Activated T-cell treated with anti-CD3 and anti-CD28 coated beads, Interleukin-2, amount 50 U/mL, for 24 hours (primary cell): ENCODE measurements around the gene CPA5.
"Not testable (repeated sequence)": the region's sequence is repeated elsewhere in the genome, so short reads cannot be mapped to it uniquely, and the experiment has no call there.

Source experiments
- DNase-seq: peaks from one replicate; pipeline ENCODE4 v3.0.0-alpha.2; 2020
- H3K27ac Mint-ChIP-seq: 2 replicates; pipeline ENCODE4 v1.8.0; 2020; ENCODE audit warnings: mild to moderate bottlenecking, mixed read lengths
- H3K27me3 Mint-ChIP-seq: 2 replicates; pipeline ENCODE4 v1.8.0; 2020; ENCODE audit warnings: mixed read lengths
- H3K36me3 Mint-ChIP-seq: 2 replicates; pipeline ENCODE4 v1.8.0; 2020; ENCODE audit warnings: low read depth, mixed read lengths
- H3K4me1 Mint-ChIP-seq: 2 replicates; pipeline ENCODE4 v1.8.0; 2020; ENCODE audit warnings: low read depth, mixed read lengths
- H3K4me3 Mint-ChIP-seq: 2 replicates; pipeline ENCODE4 v1.8.0; 2020; ENCODE audit warnings: mild to moderate bottlenecking, moderate library complexity, mixed read lengths
- H3K9me3 Mint-ChIP-seq: 2 replicates; pipeline ENCODE4 v1.8.0; 2020; ENCODE audit warnings: mixed read lengths

CPA5 gene

GRCh38 chr7:130319541-130319940 is 25.1 kb upstream of the CPA5 start:
- no peaks in the 10 kb centered on the region for H3K27me3 Mint-ChIP-seq
- H3K4me3 Mint-ChIP-seq = no peak overlapping the region
- no peak for DNase-seq
- no peaks in the 10 kb centered on the region for H3K9me3 Mint-ChIP-seq
- peaks cover 2% of the 10 kb centered on the region for H3K4me1 Mint-ChIP-seq
- H3K27ac Mint-ChIP-seq = no peak overlapping the region
- no peaks in the 10 kb centered on the region for H3K36me3 Mint-ChIP-seq

DNA sequence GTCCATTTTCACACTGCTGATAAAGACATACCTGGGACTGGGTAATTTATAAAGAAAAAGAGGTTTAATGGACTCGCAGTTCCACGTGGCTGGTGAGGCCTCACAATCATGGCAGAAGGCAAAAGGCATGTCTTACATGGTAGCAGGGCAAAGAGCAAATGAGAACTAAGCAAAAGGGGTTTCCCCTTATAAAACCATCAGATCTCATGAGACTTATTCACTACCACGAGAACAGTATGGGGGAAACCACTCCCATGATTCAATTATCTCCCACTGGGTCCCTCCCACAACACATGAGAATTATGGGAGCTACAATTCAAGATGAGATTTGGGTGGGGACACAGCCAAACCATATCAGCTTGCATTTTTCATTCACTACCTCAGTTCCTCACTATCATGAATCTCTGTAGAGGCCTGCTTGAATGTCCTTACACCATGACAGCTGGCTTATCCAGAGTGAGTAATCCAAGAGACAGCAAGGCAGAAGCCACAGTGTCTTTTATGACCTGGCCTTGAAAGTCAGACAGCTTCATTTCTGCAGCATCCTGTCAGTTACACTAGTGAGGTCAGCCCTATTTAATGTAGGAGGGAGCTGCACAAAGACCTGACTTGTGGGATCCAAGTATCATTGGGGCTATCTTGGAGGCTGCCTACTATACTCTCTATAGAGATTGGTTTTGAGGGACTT is 22.9 kb upstream of the CPA5 start:
- DNase-seq, H3K36me3 Mint-ChIP-seq, H3K27me3 Mint-ChIP-seq: not testable (repeated sequence)

DNA sequence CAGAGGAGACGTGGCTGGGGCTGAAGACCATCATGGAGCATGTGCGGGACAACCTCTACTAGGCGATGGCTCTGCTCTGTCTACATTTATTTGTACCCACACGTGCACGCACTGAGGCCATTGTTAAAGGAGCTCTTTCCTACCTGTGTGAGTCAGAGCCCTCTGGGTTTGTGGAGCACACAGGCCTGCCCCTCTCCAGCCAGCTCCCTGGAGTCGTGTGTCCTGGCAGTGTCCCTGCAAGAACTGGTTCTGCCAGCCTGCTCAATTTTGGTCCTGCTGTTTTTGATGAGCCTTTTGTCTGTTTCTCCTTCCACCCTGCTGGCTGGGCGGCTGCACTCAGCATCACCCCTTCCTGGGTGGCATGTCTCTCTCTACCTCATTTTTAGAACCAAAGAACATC is 22.0 kb upstream of the CPA5 start:
- Mint-ChIP-seq H3K27ac (no peak overlapping the region), H3K36me3 (no peaks in the 10 kb centered on the region), H3K9me3 (no peaks in the 10 kb centered on the region), H3K4me1 (peaks cover 2% of the 10 kb centered on the region), H3K27me3 (no peaks in the 10 kb centered on the region), H3K4me3 (no peak overlapping the region)
- DNase-seq = no peak

More for the DNA sequence above, 22.9 kb upstream of the CPA5 start:
- H3K27ac Mint-ChIP-seq, H3K4me3 Mint-ChIP-seq, H3K4me1 Mint-ChIP-seq, H3K9me3 Mint-ChIP-seq: not testable (repeated sequence)

- H3K4me3 Mint-ChIP-seq = no peak overlapping the region
- no peak for DNase-seq
- H3K9me3 Mint-ChIP-seq = no peaks in the 10 kb centered on the region
- H3K36me3 Mint-ChIP-seq = no peaks in the 10 kb centered on the region
- no peaks in the 10 kb centered on the region for H3K27me3 Mint-ChIP-seq
- peaks cover 2% of the 10 kb centered on the region for H3K4me1 Mint-ChIP-seq
- H3K27ac Mint-ChIP-seq = no peak overlapping the region
Observed at GRCh38 chr7:130324306-130324943, 20.2 kb upstream of the CPA5 start.

- Mint-ChIP-seq H3K27me3 (no peaks in the 10 kb centered on the region), H3K4me1 (peaks cover 4% of the 10 kb centered on the region), H3K36me3 (no peaks in the 10 kb centered on the region), H3K9me3 (no peaks in the 10 kb centered on the region), H3K27ac (no peak overlapping the region), H3K4me3 (no peak overlapping the region)
- no peak for DNase-seq
Observed at GRCh38 chr7:130329681-130330080, 14.9 kb upstream of the CPA5 start.

- H3K36me3 Mint-ChIP-seq = no peaks in the 10 kb centered on the region
- H3K4me1 Mint-ChIP-seq = peaks cover 4% of the 10 kb centered on the region
- DNase-seq = no peak
- no peak overlapping the region for H3K27ac Mint-ChIP-seq
- no peak overlapping the region for H3K4me3 Mint-ChIP-seq
- no peaks in the 10 kb centered on the region for H3K27me3 Mint-ChIP-seq
- no peaks in the 10 kb centered on the region for H3K9me3 Mint-ChIP-seq
Observed at GRCh38 chr7:130332259-130333053, 12.2 kb upstream of the CPA5 start.

DNA sequence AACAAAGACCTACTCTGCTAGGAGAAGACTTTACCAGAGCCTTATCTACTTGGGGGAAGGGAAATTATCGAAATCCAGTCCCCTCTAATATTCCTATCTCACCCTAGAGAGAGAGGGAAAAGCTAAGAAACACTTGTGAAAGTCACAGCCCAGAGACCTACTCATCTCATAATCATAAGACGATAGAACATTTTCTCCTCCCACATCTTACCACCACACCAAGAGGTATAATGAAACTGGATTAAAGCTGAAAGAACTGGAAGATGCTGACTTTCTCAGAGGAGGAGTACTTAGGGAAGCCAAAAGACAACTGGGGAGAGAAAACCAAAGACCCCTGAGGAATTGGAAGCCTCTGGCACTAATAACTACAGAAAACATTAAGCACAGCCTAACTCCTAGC is 10.8 kb upstream of the CPA5 start:
- Mint-ChIP-seq H3K36me3 (no peaks in the 10 kb centered on the region), H3K27ac (no peak overlapping the region), H3K9me3 (no peaks in the 10 kb centered on the region), H3K27me3 (no peaks in the 10 kb centered on the region), H3K4me3 (no peak overlapping the region), H3K4me1 (peaks cover 4% of the 10 kb centered on the region)
- no peak for DNase-seq

DNA sequence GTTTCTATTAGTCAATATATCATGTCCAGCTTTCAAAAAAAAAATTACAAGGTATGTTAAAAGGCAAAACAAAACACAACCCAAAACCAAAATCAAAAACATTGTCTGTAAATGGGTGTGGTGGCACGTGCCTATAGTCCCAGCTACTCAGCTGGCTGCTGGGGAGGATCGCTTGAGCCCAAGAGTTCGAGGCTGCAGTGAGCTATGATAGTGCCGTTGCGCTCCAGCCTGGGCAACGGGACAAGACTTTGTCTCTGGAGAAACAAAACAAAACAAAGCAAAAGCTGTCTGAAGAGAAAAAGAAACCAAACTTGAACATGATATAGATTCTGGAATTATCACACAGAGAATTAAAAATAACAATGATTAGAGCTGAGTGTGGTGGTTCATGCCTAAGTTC is 10.3 kb upstream of the CPA5 start:
- H3K27me3 Mint-ChIP-seq = no peaks in the 10 kb centered on the region
- H3K36me3 Mint-ChIP-seq = no peaks in the 10 kb centered on the region
- no peak overlapping the region for H3K27ac Mint-ChIP-seq
- H3K4me3 Mint-ChIP-seq = no peak overlapping the region
- DNase-seq = no peak
- H3K9me3 Mint-ChIP-seq = no peaks in the 10 kb centered on the region
- peaks cover 4% of the 10 kb centered on the region for H3K4me1 Mint-ChIP-seq

DNA sequence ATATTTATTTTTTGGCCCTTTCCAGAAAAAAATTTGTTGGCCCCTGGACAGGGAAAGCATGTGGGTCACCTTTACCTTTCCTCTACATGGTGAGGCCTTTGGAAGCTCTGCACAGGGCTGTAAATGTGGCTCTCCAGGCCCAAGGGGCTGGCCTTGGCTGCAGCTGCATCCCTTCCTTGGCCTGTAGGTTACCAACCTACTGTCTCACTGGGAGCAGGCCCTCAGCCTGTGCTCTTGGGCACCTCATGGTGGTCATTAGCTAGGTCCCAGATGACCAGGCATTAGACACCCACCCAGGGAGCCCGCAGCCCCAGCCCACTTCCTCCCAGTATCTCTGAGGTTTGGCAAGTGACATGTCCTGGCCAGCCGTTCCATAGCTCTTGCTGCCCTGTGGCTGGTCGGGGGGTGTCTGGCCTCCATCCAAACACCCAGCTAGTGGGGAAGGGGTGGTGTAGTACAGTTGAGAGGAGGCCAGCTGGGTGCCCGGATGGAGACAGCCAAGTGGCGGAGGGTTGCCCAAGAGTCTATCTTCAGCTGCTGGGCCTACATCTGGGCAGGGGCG is 7.1 kb upstream of the CPA5 start:
- no peaks in the 10 kb centered on the region for H3K27me3 Mint-ChIP-seq
- H3K4me1 Mint-ChIP-seq = peaks cover 4% of the 10 kb centered on the region
- H3K27ac Mint-ChIP-seq = no peak overlapping the region
- no peaks in the 10 kb centered on the region for H3K9me3 Mint-ChIP-seq
- no peaks in the 10 kb centered on the region for H3K36me3 Mint-ChIP-seq
- DNase-seq = no peak
- no peak overlapping the region for H3K4me3 Mint-ChIP-seq

GRCh38 chr7:130338233-130338632 is 6.4 kb upstream of the CPA5 start:
- no peaks in the 10 kb centered on the region for H3K9me3 Mint-ChIP-seq
- peaks cover 4% of the 10 kb centered on the region for H3K4me1 Mint-ChIP-seq
- H3K27me3 Mint-ChIP-seq = no peaks in the 10 kb centered on the region
- no peak for DNase-seq
- no peak overlapping the region for H3K27ac Mint-ChIP-seq
- no peak overlapping the region for H3K4me3 Mint-ChIP-seq
- H3K36me3 Mint-ChIP-seq = no peaks in the 10 kb centered on the region

- Mint-ChIP-seq H3K4me1 (no peaks in the 10 kb centered on the region), H3K36me3 (no peaks in the 10 kb centered on the region), H3K4me3 (no peak overlapping the region), H3K27me3 (no peaks in the 10 kb centered on the region), H3K27ac (no peak overlapping the region), H3K9me3 (no peaks in the 10 kb centered on the region)
- no peak for DNase-seq
Observed at GRCh38 chr7:130341882-130342281, 2.7 kb upstream of the CPA5 start.

DNA sequence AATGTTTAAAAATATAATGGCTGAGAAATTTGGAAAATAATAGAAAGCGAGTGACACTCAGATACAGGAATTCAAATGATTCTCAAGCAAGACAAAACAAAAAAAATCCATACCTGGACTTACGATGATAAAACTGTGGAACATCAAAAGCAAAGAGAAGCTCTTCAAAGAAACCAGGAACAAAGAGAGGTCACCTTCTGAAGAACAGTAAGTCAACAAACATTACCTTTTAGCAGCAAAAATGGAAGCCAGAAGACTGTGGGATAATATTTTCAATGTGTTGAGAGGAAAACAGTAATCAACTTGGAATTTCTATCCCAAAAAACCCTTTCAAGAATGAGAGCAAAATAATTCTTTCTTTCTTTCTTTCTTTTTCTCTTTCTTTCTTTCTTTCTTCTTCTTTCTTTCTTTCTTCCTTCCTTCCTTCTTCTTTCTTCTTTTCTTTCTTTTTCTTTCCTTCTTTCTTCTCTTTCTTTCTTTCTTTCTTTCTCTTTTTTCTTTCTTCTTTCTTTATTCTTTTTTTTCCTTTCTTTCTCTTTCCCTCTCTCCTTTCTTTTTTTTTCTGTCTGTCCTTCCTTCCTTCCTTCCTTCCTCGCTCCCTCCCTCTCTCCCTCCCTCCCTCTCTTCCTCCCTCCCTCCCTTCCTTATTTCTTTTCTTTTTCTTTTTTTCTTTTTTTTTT is 1.8 kb upstream of the CPA5 start:
- Mint-ChIP-seq H3K27me3 (no peaks in the 10 kb centered on the region), H3K9me3 (no peaks in the 10 kb centered on the region), H3K27ac (no peak overlapping the region), H3K36me3 (no peaks in the 10 kb centered on the region), H3K4me1 (no peaks in the 10 kb centered on the region), H3K4me3 (no peak overlapping the region)
- DNase-seq = no peak

- Mint-ChIP-seq H3K4me3 (no peak overlapping the region), H3K9me3 (no peaks in the 10 kb centered on the region), H3K27ac (no peak overlapping the region), H3K4me1 (peaks cover 2% of the 10 kb centered on the region), H3K27me3 (no peaks in the 10 kb centered on the region), H3K36me3 (no peaks in the 10 kb centered on the region)
- DNase-seq = no peak
Observed at GRCh38 chr7:130345136-130345535, 520 bp downstream of the CPA5 start.

DNA sequence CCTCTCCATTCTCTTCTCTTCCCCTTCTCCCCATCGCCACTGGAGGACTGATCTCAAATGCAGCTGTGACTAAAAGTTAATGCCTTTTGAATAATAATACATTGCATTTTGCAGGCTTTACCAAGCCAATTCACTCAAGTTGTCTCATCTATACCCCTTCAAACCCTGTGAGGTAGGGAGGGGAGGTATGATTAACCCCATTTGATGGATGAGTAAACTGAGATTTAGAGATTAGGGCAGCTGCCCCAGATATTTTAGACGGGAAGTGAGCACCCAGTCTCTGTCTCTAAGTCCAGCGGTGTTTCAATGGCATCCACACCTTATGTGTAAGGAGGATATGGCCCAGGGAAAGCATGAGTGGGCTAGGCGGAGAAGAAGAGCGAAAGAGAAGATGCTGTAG is 1.1 kb downstream of the CPA5 start:
- peaks cover 7% of the 10 kb centered on the region for H3K4me1 Mint-ChIP-seq

More for the DNA sequence above, 1.1 kb downstream of the CPA5 start:
- Mint-ChIP-seq H3K4me3 (no peak overlapping the region), H3K27ac (no peak overlapping the region), H3K27me3 (no peaks in the 10 kb centered on the region), H3K9me3 (no peaks in the 10 kb centered on the region), H3K36me3 (no peaks in the 10 kb centered on the region)
- DNase-seq = no peak
